GM20431 (cell line): ENCODE results near the gene TMTC3.
"Not testable (repeated sequence)": the region's sequence is repeated elsewhere in the genome, so short reads cannot be mapped to it uniquely, and the experiment has no call there.

Experiments
- in situ Hi-C: fragments of 300-500 bp; cut with MseI, MboI; formaldehyde crosslinking; loops from one replicate; pipeline ENCODE4 v1.15.0; 2020; ENCODE audit warnings: low sequenced_read_pairs; ENCODE audit not compliant: unreplicated experiment

TMTC3 gene

DNA sequence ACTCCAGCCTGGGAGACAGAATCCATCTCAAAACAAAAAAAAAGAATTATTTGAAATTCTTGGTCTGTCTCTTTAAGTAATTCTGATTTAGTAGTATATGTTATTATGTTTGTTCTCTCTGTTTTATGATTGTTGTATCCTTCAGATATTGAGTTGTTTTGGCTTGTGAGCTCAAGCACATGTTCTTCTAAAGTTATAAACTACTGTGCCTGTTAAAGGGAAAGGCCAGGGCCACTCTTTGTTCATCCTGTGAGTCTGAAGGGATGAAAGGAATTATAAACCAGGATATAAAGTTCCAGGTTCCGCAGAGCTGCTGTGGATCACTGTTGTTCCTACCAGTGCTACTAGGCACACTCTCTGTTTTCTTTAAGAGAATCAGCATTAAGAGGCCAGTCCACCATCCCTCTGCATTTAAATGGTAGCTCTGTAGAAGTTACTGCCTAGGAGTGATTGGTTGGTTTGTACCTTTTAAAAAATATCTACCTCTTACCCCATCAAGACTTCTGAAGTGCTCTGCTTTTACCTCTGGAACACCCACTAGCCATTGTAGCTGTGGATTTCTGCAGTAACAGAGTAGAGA lies 14.1 kb downstream of the TMTC3 start:
- in situ Hi-C loops = no loop called here

DNA sequence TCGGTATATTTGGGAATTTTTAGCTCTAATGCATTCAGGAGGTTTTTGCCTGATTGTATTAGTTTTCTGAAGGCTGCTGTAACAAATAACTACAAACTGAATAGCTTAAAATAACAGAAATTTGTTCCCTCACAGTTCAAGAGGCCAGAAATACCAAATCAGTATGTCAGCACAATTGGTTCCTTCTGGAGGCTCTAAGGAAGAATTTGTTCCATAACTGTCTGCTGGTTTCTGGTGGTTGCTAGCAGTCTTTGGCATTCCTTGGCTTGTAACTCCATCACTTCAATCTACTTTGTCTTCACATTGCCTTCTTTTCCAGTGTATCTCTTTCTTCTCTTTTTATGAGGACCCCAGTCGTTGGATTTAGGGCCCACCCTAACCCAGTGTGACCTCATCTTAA lies 21.3 kb downstream of the TMTC3 start:
- in situ Hi-C loops = no loop called here

DNA sequence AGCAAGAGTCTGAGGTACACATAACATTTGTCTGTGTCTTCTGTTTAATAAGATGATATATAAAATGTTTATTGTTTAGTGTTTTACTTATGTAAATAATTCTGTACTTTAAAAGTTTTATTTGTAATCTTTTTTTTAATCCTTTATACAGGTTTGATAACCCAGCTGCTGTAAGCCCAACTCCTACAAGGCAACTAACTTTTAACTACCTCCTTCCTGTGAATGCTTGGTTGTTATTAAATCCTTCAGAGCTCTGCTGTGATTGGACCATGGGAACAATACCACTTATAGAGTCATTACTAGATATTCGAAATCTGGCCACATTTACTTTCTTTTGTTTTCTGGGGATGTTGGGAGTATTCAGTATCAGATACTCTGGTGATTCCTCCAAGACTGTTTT lies 24.1 kb downstream of the TMTC3 start:
- in situ Hi-C loops = no loop called here

DNA sequence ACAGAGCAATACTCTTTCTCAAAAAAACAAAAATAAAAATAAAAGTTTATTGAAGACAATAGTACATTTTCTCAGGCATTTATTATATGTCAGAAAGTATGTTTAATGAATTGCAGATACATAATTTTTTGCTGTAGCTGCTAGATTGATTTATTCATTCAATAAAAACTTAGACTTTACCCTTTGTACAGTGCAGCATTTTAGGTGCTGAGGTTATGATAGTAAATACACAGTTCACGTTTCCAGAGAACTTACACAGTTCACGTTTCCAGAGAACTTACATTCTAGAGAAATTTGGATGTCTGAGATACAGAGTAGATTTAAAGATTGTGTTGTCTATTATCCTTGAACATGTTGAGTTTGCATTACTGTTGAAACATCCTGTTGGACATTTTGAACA lies 25.3 kb downstream of the TMTC3 start:
- in situ Hi-C loops = no loop called here

DNA sequence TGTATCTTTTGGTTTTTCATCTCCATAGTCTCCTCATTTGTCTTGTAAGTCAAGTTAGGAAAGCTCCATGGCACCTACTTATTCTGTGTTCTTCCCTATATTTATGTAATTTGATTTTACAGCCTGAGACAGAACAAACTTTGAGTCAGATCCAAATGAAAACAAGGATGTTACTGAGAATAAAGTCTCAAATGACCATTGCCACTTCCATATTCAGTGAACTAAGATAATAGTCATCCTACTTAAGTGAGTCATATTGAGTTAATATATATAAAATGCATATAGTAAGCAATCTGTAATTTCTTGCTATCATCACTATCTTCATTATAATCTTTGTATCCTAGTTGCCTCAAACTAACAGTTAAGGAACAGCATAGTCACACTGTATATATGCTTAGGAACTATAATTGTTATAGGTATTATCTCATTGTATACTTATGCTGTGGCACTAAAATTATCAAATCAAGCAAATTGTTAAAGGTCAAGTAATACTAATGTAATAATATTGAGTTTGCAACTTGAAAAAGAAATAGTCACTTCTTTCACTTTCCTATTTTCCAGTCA lies 30.8 kb downstream of the TMTC3 start:
- in situ Hi-C loops = no loop called here

DNA sequence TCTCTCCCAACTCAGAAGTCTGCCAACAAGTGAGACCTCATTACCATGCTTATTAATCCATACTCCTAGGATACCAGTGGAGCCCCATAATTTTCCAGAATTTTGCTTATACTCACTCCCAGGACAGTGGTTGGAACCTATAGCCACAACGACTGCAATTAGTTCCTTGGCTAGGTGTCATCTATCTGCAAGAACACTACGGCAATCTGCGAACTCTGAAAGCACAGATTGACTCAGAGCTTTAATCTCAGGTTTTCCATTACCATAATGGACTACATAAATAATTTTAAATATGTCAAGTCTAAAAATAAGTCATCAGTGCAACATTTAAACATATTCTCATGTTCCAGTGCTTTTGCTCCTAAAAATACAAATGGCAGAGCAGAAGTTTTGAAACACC lies 33.4 kb downstream of the TMTC3 start:
- in situ Hi-C loops = no loop called here

DNA sequence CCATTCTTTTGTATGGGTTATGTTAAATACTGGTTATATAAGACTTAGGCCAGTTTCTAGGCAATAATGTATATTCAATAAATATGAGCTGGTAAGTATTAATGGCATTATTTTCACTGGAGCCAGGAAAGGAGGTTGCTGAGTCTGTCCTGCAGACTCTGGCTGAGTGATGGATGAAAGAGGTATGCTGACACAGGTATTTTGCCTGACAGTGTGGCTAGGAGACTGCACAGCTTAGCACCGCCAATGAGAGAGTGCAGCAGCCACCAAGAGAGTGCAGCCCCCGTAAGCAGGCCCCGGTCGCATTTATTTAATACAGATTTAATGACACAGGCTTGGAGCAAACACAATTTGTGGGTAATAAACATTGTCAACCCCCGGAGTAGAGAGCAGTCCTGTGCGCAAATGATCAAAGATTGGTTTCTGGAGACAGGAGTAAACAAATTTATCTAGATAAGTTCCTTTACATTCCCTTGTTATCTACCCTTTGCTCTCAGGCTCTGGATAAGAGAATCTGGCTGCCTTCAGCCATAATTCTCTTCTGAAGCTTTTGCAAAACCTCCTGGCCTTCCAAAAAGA lies 37.4 kb downstream of the TMTC3 start:
- in situ Hi-C loops = no loop called here

DNA sequence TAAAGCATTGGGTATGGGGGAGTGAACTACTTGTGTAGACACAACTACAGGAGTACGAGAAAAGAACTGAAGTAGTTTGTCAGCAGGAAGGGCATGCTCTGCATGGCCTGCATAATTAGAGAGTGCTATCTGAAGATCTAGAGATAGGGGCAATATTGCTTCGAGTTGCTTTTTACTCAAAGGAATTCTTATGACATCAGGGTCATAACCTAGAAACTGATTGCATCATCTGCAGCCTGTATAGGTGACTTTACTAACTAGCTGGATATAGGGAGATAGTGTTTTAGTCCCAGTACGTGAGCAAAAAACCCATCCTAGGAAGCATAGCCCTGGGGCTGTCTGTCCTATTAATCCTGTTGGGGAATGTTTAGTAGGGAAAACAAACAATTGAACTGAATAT lies 39.8 kb downstream of the TMTC3 start:
- in situ Hi-C loops = no loop called here

DNA sequence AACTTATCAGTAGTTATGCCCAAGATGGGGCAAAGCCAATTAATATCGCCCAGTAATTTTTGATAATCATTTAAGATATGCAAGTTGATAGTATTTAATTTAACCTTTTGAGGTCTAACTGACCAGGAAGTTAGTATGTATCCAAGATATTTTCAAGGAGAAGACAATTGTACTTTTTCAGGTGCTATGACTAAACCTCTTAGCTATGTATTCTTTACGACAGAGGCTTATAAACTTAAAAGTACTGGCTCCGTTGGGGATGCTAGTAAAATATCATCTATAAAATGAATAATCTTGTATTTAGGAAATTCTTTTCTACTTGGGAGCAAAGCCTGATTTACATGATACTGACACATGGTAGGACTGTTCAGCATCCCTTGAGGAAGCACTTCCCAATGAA lies 40.3 kb downstream of the TMTC3 start:
- in situ Hi-C loops = no loop called here

DNA sequence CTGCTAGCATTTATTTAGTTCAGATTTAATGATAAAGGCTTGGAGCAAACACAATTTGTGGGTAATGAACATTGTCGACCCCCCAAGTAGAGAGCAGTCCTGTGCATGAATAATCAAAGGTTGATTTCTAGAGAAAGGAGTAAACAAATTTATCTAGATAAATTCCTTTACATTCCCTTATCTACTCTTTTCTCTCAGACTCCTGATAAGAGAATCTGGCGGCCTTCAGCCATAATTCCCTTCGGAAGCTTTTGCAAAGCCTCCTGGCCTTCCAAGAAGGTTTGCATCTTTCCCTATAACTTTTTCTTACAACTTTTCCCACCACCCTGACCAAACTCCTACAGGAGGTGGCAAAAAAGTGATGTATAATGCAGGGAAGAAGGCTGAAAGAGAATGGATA lies 42.1 kb downstream of the TMTC3 start:
- in situ Hi-C loops = no loop called here

DNA sequence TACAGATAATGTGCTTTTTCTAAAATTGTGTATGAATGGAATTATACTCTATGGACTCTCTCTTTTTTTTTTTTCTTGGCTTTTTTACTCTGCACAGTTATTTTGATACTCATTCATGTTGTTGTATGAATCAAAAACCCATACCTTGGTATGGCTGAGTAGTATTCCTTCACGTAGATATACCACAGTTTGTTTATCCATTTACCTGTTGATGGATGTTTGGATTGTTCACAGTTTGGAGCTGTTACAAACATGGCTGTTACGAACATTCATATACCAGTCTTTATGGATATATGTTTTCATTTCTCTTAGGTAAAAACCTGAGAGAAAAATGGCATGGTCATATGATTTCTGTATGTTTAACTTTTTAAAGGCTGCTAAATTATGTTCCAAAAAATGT lies 43.2 kb downstream of the TMTC3 start:
- in situ Hi-C loops = no loop called here

DNA sequence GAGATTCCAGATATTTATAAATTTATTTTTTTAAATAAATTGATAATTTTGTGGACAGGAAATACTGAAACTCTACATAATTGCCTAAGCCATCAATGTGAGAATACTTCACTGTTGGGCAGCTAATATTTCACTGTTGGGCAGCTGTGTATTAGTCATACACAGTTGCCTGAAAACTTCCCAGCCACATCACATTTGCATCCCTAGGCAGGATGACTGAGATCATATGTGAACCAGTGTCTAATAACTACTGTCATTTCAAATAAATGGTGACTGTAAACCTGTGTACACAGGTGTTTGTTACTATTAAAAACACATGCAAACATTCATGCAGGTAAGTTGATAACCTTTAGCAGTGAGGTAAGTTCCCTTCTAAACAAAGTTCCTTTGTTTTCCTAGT lies 43.9 kb downstream of the TMTC3 start:
- in situ Hi-C loops = no loop called here

DNA sequence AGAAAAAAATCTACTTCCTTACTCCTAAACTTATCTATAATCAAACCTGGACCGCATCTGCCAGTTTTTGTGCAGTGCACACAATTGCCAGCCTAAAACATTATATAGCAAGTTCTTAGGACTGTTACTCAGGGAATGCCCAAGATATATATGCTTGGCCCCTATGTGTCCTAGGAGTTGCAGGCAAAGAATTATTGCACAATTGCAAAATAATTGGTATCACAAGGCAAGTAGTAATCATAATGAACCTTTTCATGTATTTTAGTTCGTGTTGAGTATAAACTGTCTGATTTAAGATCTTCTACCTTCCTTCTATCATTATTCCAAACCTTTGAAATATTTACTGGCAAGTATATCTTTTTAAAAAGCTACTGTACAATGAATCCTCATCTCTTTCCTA lies 45.5 kb downstream of the TMTC3 start:
- in situ Hi-C loops = no loop called here

DNA sequence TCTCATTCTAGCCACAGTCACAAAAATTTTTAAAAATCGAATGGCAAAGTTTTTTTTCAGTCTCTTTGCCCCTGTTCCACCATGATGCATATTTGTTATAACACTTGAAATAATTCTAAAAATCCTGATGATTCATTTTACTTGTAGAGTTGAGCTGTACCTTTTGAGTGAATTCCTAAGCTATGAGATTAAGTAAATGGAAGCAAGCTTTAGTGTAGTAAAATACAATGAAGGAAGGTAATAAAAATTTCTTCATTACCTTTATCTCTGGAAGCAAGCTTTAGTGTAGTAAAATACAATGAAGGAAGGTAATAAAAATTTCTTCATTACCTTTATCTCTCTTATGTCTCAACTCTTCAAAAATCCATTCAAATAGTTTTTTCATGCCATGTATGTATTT lies 46.1 kb downstream of the TMTC3 start:
- in situ Hi-C loops = no loop called here

DNA sequence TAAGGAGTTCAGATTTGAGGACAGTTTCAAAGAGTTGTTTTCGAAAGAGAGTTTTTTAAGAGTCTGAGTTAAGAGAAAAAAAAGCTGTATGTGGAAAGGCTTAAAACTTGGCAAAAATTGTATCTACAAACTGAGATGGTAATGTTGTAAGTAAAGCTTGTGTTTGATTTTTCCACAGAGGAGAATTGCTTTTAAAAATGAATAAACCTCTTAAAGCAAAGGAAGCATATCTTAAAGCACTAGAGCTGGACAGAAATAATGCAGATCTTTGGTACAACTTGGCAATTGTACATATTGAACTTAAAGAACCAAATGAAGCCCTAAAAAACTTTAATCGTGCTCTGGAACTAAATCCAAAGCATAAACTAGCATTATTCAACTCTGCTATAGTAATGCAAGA lies 50.3 kb downstream of the TMTC3 start:
- in situ Hi-C loops = no loop called here

DNA sequence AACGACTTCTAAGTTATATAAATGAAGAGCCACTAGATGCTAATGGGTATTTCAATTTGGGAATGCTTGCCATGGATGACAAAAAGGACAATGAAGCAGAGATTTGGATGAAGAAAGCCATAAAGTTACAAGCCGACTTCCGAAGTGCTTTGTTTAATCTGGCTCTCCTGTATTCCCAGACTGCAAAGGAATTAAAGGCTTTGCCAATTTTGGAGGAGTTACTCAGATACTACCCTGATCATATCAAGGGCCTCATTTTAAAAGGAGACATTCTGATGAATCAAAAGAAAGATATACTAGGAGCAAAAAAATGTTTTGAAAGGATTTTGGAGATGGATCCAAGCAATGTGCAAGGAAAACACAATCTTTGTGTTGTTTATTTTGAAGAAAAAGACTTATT lies 52.8 kb downstream of the TMTC3 start:
- in situ Hi-C loops = no loop called here

DNA sequence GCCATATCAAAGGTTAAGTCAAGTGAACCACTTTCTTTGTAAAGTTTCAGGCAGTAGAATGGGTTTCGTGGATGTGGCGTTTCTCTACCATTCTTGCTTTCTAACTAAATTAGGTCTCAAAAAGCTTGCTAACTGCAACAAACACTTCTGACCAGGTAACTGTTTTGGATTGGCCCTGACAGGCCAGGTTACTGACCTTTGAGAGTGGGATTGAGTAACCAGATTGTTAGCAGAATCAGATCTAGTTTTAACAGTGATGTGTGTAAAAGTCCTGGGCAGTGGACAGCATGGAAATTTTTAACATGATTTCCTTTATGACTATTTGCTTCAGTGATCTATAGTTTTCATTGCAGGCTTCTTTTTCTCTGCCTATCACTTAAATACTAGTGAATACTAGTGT lies 57.9 kb downstream of the TMTC3 start:
- in situ Hi-C loops = no loop called here

DNA sequence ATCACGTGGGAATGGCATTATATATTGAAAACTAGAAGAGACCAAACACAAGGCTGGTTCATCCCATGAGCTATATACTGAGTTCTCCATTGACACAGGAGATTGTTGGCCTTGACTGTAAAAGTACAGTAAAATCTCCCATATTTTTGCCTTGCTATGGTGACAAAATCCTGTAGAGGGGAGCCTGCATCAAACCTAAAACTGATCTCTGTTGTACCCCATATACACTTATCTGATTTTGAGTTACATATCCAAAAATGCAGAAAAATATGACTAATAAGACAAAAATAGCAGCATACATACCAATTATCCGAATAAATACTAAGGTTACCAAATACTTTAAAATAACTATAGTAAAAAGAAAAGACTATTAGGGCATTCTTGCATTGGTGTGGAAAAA lies 60.4 kb downstream of the TMTC3 start:
- in situ Hi-C loops = no loop called here

DNA sequence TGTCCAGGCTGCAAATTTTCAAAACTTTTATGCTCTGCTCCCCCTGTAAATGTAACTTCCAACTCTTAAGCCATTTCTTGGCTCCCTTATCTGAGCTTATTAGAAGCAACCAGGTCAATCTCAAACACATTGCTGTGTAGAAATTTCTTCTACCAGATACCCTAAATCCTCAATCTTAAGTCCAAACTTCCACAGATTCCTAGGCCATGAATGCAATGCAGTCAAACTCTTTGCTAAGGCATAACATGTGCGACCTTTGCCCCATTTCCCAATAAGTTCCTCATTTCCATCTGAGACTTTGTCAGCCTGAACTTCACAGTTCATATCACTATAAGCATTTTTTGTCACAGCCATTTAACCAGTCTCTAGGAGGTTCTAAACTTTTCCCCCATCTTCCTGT lies 64.5 kb downstream of the TMTC3 start:
- in situ Hi-C loops = no loop called here

DNA sequence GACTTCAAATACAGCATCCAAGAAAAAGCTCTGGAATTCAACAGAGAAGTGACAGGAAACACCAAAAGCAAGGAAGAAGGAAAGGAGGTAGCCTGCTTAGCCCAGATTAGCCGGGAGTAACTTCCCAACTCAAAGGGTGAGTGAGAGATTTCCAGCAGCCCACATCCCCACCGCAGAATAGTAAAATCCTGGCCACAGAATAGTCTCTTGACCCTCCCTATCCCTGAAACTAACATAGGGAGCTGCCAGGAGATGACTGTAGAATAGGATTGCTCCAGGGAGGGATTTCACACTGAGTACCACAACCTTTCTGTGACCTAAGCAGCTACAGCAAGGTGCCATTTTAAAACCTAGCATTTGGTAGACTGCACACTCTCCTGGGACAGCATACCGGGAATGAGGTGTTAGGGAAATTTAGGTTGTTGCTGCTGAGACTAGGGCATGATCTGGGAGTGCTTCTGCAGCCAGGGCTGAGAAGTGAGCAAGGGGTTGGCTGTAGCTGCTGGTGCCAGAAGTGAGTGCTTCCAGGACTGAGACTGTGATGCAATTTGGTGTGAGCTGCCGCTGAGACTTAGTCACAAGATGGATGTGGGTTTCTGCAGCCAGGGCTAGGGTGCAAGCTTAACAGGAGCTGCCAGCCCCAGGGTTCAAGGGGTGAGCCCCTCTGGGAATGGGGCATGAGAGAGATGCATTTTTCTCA lies 66.0 kb downstream of the TMTC3 start:
- in situ Hi-C loops = no loop called here

DNA sequence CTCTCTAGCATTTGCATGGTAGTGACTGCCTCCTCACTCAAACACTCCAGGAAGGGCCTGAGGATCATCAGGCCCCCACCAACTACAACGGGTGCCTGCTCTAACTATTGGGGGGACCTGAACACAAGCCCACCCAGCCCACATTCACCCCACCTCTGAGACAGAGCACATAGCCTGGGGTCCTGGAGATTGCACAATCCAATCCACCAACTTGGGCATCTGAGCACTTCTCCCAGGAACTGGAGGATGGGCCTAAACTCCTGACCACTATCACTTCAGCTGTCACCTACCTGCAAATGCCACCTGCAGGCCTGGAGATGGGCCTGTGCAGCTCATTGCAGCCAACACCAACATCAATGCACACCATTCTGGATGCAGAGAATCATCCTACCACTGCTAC lies 66.6 kb downstream of the TMTC3 start:
- in situ Hi-C loops = no loop called here

DNA sequence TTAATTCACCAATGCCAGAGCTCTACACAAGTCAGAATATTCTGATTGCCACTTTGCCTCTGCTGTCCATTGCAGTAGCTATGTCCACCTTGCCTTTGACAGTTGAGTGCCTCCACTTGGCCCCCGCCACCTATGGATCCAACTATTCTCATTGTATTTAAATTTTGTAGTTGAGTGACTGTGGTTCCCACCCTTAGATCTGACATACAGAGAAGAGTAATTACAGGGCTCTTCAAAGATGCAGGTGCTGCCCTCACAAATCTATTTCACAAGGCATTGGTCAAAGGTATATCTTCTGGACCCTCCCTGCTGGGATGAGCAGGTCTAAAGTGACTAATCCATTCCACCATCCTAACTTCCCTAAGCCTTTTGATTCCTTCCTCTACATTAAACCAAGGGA lies 68.2 kb downstream of the TMTC3 start:
- in situ Hi-C loops = not testable (repeated sequence)
